Heart left ventricle (tissue), 16 donors: Measurements from ENCODE around the gene SMAD3. TPM values are rescaled to one million over a fixed set of nuclear protein-coding genes. Genes with fewer than 3 reads are reported as not detected.

ENCODE experiments used
- ATAC-seq, 4 donors: fragments of 200-7000 bp; cut with Tn5 transposase; one replicate each; pipeline ENCODE4 v1.9.1; 2020 to 2022; ENCODE audit warnings: moderate library complexity in 4 of 4, mild to moderate bottlenecking in 3 of 4, moderate number of reproducible peaks in 1 of 4
- DNase-seq, 5 donors: peaks; one replicate each; pipeline ENCODE4 v3.0.0-alpha.2; 2020
- H3K27ac ChIP-seq, 12 donors: fragments of 200-600 bp; sonication (generic) in 4 of 12; one replicate each; pipeline versions ENCODE4 v1.5.0 to v1.8.0; 2016 to 2022; ENCODE audit warnings: mild to moderate bottlenecking in 2 of 12
- H3K27me3 ChIP-seq, 9 donors: fragments of 200-600 bp; sonication (generic) in 2 of 9; one replicate each; pipeline versions ENCODE4 v1.5.1 to v1.8.0; 2016 to 2022; ENCODE audit warnings: mild to moderate bottlenecking in 3 of 9
- H3K36me3 ChIP-seq, 9 donors: fragments of 200-600 bp; sonication (generic) in 2 of 9; one replicate each; pipeline versions ENCODE4 v1.5.0 to v1.8.0; 2018 to 2022; ENCODE audit warnings: mild to moderate bottlenecking in 2 of 9
- H3K4me1 ChIP-seq, 12 donors: fragments of 200-600 bp; sonication (generic) in 4 of 12; one replicate each; pipeline versions ENCODE4 v1.5.0 to v1.8.0; 2016 to 2022; ENCODE audit warnings: mild to moderate bottlenecking in 3 of 12
- H3K4me3 ChIP-seq, 12 donors: fragments of 200-600 bp; sonication (generic) in 4 of 12; one replicate each; pipeline versions ENCODE4 v1.5.0 to v1.8.0; 2017 to 2022; ENCODE audit warnings: mild to moderate bottlenecking in 9 of 12, moderate library complexity in 4 of 12
- H3K9me3 ChIP-seq, 12 donors: fragments of 200-600 bp; sonication (generic) in 4 of 12; one replicate each; pipeline versions ENCODE4 v1.5.0 to v1.8.0; 2016 to 2022; ENCODE audit warnings: mild to moderate bottlenecking in 1 of 12
- CTCF ChIP-seq, 12 donors: fragments of 200-600 bp; sonication (generic) in 4 of 12; IDR thresholded peaks; one replicate each; pipeline versions ENCODE4 v1.5.0 to v1.8.0; 2018 to 2022; ENCODE audit warnings: antibody characterized with exemption in 12 of 12, mild to moderate bottlenecking in 5 of 12
- POLR2A ChIP-seq, 2 donors: fragments of 450-650 bp; IDR thresholded peaks; one replicate each; pipeline ENCODE4 v1.6.1; 2017; ENCODE audit warnings: antibody characterized with exemption in 2 of 2, mild to moderate bottlenecking in 2 of 2, moderate library complexity in 2 of 2
- WGBS, 4 donors: extraction: QIAGEN DNeasy Blood & Tissue Kit in 2 of 4; methylation state at CpG; one replicate each; pipeline versions ENCODE4 v1.1.5 to v1.1.7; 2013 to 2018; 5-methylcytosine and 5-hydroxymethylcytosine counted together
- intact Hi-C, 10 donors: fragments of 100-400 bp; cut with DNase I; formaldehyde crosslinking; loops; one replicate each; pipeline versions ENCODE4 v1.11.1 to v1.14.2; 2022
- polyA plus RNA-seq, 2 donors: library from polyadenylated mRNA; stranded (reverse); fragments of 200-250 nt; gene quantifications; one replicate each; pipeline ENCODE4 v1.2.3, GENCODE V29; 2013
- total RNA-seq, 9 donors: library from RNA; depleted of rRNA in 2 of 9; stranded (reverse); fragments of >200 nt in 2 of 9; fragmentation: NEBNext Ultra II Directional in 3 of 9; extraction: Animal tissue kit (Norgen Biotek cat#: 25700) in 3 of 9; gene quantifications; one replicate each; pipeline versions ENCODE4 v1.1.0 to v1.2.4, GENCODE V29; 2016 to 2023
- donor health status: ischemic (EF 13 %, LVEDD 7.1; RV severe dilation, severe dysfunction).
- donor health status: healthy with polysubstance abuse.
- donor health status: DM: no; HTN: yes; CAD: no.
- donor health status: DM: no; HTN: no; CAD: no.
- donor health status: ischemic (EF 25% LVEDD 6.9; RV normal size, moderate dysfunction).
- donor health status: ischemic (EF 25% LVEDD 5.7; RV mildly dilated, moderate dysfunction).
- donor health status: healthy.
- donor health status: DM: yes; HTN: yes; CAD: no.
- donor health status: ischemic (EF 35%, LVEDD 5.7; RV mildly dilated, moderate dysfunction).
- donor health status: nonischemic (EF 11% LVEDD 7.7; RV severe dilation, severe dysfunction).
- donor health status: DM: yes; HTN: yes; CAD: no.
- donor health status: PGD.
- donor health status: ischemic (EF 29% LVEDD 5.4; RV normal size, mild dysfunction).
- donor health status: nonischemic (EF 23%, LVEDD 6.1; RV moderate dilation, normal function).

The SMAD3 gene
- total and polyA plus RNA-seq, 11 donors = 5.6 to 34.3 (median 15.3) TPM

GRCh38 chr15:67048281-67049279, 16.8 kb upstream of the SMAD3 start:
- TF ChIP-seq POLR2A (IDR thresholded peaks at IDR 0.05) (no peak), CTCF (IDR thresholded peaks at IDR 0.05) (no peak)
- H3K27me3 ChIP-seq = no peaks in the 10 kb centered on the region
- no peaks in the 10 kb centered on the region for H3K9me3 ChIP-seq
- H3K27ac ChIP-seq = peak overlapping the region in 4 of 12 donors; percentile 10 to 38 (median 24)
- ATAC-seq = peak; percentile 31 to 56 (median 48)
- H3K36me3 ChIP-seq = no peaks in the 10 kb centered on the region
- WGBS, 4 donors = 60 to 65% (median 62%) methylated on average over 9 of the region's 9 CpGs
- peak in 2 of 5 donors; percentile 30 to 40 for DNase-seq
- no peak overlapping the region for H3K4me3 ChIP-seq
- intact Hi-C loops = loop anchor here in 1 of 10 donors (10.0 kb wide), 1 partner anchor 64 kb away; no protein-coding TSS in a partner anchor
- H3K4me1 ChIP-seq = peaks cover 0 to 48% (median 25%) of the 10 kb centered on the region in 12 donors

DNA sequence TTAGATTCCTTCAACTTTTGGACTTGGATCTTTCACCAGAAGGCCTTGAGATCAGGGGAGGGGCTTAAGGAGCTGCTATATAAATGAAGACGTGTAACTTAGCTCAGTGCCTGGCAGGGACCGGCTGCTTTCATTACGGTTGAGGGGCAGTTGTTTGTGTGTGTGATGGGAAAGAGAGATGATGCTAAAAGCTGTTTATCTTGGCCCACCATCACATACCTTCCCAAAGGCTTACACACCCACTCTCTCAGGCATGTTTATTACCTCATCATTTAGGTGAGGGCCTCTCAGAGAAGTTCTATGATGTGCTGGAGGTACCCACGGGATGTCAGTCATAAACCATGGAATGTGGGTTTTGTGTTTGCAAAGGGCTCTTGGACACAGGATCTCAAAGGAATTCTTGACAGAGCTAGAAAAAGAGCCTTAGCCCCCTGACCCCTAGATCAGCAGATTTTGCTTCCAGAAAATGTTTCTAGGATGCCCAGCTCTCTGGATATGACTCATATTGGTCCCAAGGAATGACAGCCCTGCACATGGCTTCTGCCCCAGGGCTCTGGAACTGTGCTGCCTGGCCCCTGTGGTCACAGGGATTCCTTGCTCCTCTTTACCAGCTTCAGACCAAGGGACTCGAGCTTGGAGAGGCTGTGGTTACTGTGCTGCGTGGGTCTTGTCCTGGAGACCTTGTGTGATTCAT, 15.9 kb upstream of the SMAD3 start:
- WGBS, 4 donors = 70 to 82% (median 76%) methylated on average over 6 of the region's 6 CpGs

DNA sequence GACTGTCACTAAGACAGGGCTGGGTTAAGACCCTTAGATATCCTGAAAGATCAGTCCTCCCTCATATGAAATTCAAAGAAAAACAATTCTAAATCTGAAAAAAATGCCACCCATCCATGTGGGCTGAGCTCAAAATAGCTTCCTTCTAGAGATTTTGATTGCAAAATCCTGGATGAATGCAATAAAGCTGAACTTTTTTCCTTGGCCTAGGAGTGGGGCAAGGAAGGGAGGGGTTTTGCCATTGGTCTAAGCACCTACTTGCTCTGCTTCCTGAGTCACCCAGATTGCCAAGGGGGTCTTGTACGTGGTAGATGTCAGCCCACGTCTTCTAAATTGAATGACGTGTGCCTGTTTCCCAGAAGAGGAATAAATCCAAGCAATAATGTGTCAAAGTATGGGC, 15.3 kb upstream of the SMAD3 start:
- Histone ChIP-seq H3K4me3 (no peak overlapping the region), H3K9me3 (no peaks in the 10 kb centered on the region), H3K27ac (peak overlapping the region in 1 of 12 donors; percentile 38), H3K36me3 (no peaks in the 10 kb centered on the region), H3K27me3 (no peaks in the 10 kb centered on the region), H3K4me1 (peaks cover 0 to 39% (median 23%) of the 10 kb centered on the region in 12 donors)
- peak in 1 of 4 donors; percentile 15 for ATAC-seq
- intact Hi-C loops = no loop called here
- no peak for TF ChIP-seq POLR2A (IDR thresholded peaks at IDR 0.05)
- no peak for TF ChIP-seq CTCF (IDR thresholded peaks at IDR 0.05)
- no peak for DNase-seq
- 68 to 85% (median 75%) methylated on average over 3 of the region's 3 CpGs for WGBS, 4 donors

More for the DNA sequence above, 15.9 kb upstream of the SMAD3 start:
- peak overlapping the region in 3 of 12 donors; percentile 10 to 38 (median 14) for H3K27ac ChIP-seq
- DNase-seq (no peak), ATAC-seq (no peak)
- H3K4me3 ChIP-seq = no peak overlapping the region
- intact Hi-C loops = loop anchor here in 1 of 10 donors (10.0 kb wide), 1 partner anchor 65 kb away; no protein-coding TSS in a partner anchor
- TF ChIP-seq CTCF (IDR thresholded peaks at IDR 0.05) = no peak
- no peak for TF ChIP-seq POLR2A (IDR thresholded peaks at IDR 0.05)
- H3K9me3 ChIP-seq = no peaks in the 10 kb centered on the region
- H3K36me3 ChIP-seq = no peaks in the 10 kb centered on the region
- no peaks in the 10 kb centered on the region for H3K27me3 ChIP-seq
- H3K4me1 ChIP-seq = peaks cover 0 to 43% (median 24%) of the 10 kb centered on the region in 12 donors
